ENCODE data around the gene DOK6. TPM values are rescaled to one million over a fixed set of nuclear protein-coding genes. Genes with fewer than 3 reads are reported as not detected.

Gene DOK6
- total and polyA plus RNA-seq, 10 of the 15 experiments (the other 5 are each of a cell fraction or from before 2014, with no cell fraction given): 0.01 to 0.09 (median 0.04) TPM; not detected in 4

GRCh38 chr18:69885355-69885754 lies 484.7 kb downstream of the DOK6 start:
- Histone ChIP-seq H3K27me3 (replicated peaks in 1 of 2; ENCODE audit: control insufficient read depth in 2 of 2, insufficient read depth in 2 of 2, low read length in 1 of 2) (no peaks in the 10 kb centered on the region), H3K9ac (ENCODE audit: control insufficient read depth, insufficient read depth, low read length) (no peak overlapping the region), H3K4me3 (no peak overlapping the region), H3K9me3 (replicated peaks; ENCODE audit: control insufficient read depth, insufficient read depth, low read length) (no peaks in the 10 kb centered on the region; the same call in 2 of the 3 replicates), H3K36me3 (ENCODE audit: control insufficient read depth in 2 of 2, insufficient read depth in 2 of 2, low read length in 1 of 2) (peaks cover 3 to 11% of the 10 kb centered on the region in 2 experiments), H3K79me2 (ENCODE audit: control insufficient read depth, insufficient read depth, low read length) (peaks cover 14% of the 10 kb centered on the region), H2AFZ (ENCODE audit: control insufficient read depth, low read depth, low read length) (no peak overlapping the region), H3K4me2 (ENCODE audit: control insufficient read depth, insufficient read depth) (no peak overlapping the region), H4K20me1 (ENCODE audit: control insufficient read depth, insufficient read depth) (no peaks in the 10 kb centered on the region), H3K27ac (ENCODE audit: control insufficient read depth, insufficient read depth) (peak overlapping the region; percentile 60), H3K4me1 (ENCODE audit: control insufficient read depth, insufficient read depth, low read length) (no peaks in the 10 kb centered on the region; the same call in 1 of the 2 replicates)
- RAD21 ChIA-PET (ENCODE audit: unreplicated experiment): interaction anchor here (1.0 to 2.8 kb wide), 8 partner anchors 12 to 174 kb away, joined by 3 to 11 read pairs (median 6); no protein-coding TSS in a partner anchor
- 100% methylated on average over 4 of the region's 4 CpGs for WGBS (ENCODE audit: insufficient coverage, insufficient replicate concordance, low lambda C conversion rate, missing lambda C conversion rate)
- intact Hi-C loops (cut with micrococcal nuclease; ENCODE audit: unreplicated experiment) (loop anchor here (5.0 kb wide), 1 partner anchor 177 kb away; no protein-coding TSS in a partner anchor), in situ Hi-C loops (cut with MboI) (no loop called here)
- POLR2A ChIA-PET: interaction anchor here (0.5 to 2.0 kb wide), 2 partner anchors 13 to 36 kb away, joined by 5 to 6 read pairs; no protein-coding TSS in a partner anchor
- DNase-seq (ENCODE audit: low read depth, low spot score) (no peak), FAIRE-seq (no peak), ATAC-seq (no peak)
- CTCF ChIA-PET: interaction anchor here (1.0 to 1.3 kb wide), 5 partner anchors 13 to 310 kb away, joined by 3 to 6 read pairs (median 3); no protein-coding TSS in a partner anchor
- BruUV-seq (replicated peaks): no TSS peak
- SMC1A ChIA-PET (ENCODE audit: uncharacterized antibody, unreplicated experiment): interaction anchor here (1.0 to 5.8 kb wide), 12 partner anchors 10 to 151 kb away, joined by 3 to 46 read pairs (median 6); no protein-coding TSS in a partner anchor
- TF ChIP-seq POLR2AphosphoS2 (IDR thresholded peaks at IDR 0.05; ENCODE audit: low read depth, low read length): no peak
- no peak for TF ChIP-seq USF1 (IDR thresholded peaks at IDR 0.05; ENCODE audit: borderline replicate concordance, extremely low read length, insufficient read depth, low read depth, low read length)
- no peak for TF ChIP-seq NKRF (conservative IDR thresholded peaks at IDR 0.05)
- no peak for TF ChIP-seq CHD2 (IDR thresholded peaks at IDR 0.05; ENCODE audit: borderline replicate concordance, low read depth, low read length)
- TF ChIP-seq ZBED1 (IDR thresholded peaks at IDR 0.05; ENCODE audit: borderline replicate concordance): no peak
- TF ChIP-seq NFYA (IDR thresholded peaks at IDR 0.05; ENCODE audit: borderline replicate concordance, low read depth, low read length): no peak
- no peak for TF ChIP-seq SKIL (IDR thresholded peaks at IDR 0.05; ENCODE audit: low read depth, poor library complexity, severe bottlenecking)
- no peak for TF ChIP-seq EZH2 (IDR thresholded peaks at IDR 0.05; ENCODE audit: borderline replicate concordance, control insufficient read depth, low read depth, low read length)
- TF ChIP-seq SRF (IDR thresholded peaks at IDR 0.05; ENCODE audit: low read depth in 2 of 2, low read length in 2 of 2): no peak
- TF ChIP-seq MYC (IDR thresholded peaks at IDR 0.05; ENCODE audit: insufficient read depth, insufficient read length, insufficient replicate concordance, low read length, severe bottlenecking): no peak
- TF ChIP-seq YY1 (IDR thresholded peaks at IDR 0.05; ENCODE audit: low read depth, low read length): no peak
- no peak for TF ChIP-seq RFX5 (IDR thresholded peaks at IDR 0.05; ENCODE audit: low read depth, low read length)
- TF ChIP-seq SIX5 (IDR thresholded peaks at IDR 0.05; ENCODE audit: low read depth, low read length, severe bottlenecking): no peak
- TF ChIP-seq MAX (IDR thresholded peaks at IDR 0.05; ENCODE audit: low read depth, low read length): no peak
- no peak for TF ChIP-seq ZNF274 (IDR thresholded peaks at IDR 0.05; ENCODE audit: insufficient read depth, insufficient read length)
- no peak for TF ChIP-seq ZNF24 (IDR thresholded peaks at IDR 0.05)
